Measurements from ENCODE around the gene ERN1. TPM values are rescaled to one million over a fixed set of nuclear protein-coding genes. Genes with fewer than 3 reads are reported as not detected.

Gene ERN1
- total RNA-seq, 1 donor from 2014 or later = 16.7 TPM

GRCh38 chr17:64120159-64120810 lies 9.7 kb downstream of the ERN1 start:
- H3K27ac Mint-ChIP-seq (ENCODE audit: unreplicated experiment) = no peak overlapping the region
- no peaks in the 10 kb centered on the region for H3K9me3 Mint-ChIP-seq (ENCODE audit: unreplicated experiment)
- no peak for DNase-seq (ENCODE audit: low spot score)
- no peaks in the 10 kb centered on the region for H3K36me3 Mint-ChIP-seq (ENCODE audit: low read depth, unreplicated experiment)
- TF ChIP-seq CTCF (IDR thresholded peaks at IDR 0.05; ENCODE audit: unreplicated experiment) = no peak
- peaks cover 10% of the 10 kb centered on the region for H3K4me1 Mint-ChIP-seq (ENCODE audit: unreplicated experiment)
- no peaks in the 10 kb centered on the region for H3K27me3 Mint-ChIP-seq (ENCODE audit: unreplicated experiment)
- H3K4me3 Mint-ChIP-seq (ENCODE audit: unreplicated experiment) = no peak overlapping the region

DNA sequence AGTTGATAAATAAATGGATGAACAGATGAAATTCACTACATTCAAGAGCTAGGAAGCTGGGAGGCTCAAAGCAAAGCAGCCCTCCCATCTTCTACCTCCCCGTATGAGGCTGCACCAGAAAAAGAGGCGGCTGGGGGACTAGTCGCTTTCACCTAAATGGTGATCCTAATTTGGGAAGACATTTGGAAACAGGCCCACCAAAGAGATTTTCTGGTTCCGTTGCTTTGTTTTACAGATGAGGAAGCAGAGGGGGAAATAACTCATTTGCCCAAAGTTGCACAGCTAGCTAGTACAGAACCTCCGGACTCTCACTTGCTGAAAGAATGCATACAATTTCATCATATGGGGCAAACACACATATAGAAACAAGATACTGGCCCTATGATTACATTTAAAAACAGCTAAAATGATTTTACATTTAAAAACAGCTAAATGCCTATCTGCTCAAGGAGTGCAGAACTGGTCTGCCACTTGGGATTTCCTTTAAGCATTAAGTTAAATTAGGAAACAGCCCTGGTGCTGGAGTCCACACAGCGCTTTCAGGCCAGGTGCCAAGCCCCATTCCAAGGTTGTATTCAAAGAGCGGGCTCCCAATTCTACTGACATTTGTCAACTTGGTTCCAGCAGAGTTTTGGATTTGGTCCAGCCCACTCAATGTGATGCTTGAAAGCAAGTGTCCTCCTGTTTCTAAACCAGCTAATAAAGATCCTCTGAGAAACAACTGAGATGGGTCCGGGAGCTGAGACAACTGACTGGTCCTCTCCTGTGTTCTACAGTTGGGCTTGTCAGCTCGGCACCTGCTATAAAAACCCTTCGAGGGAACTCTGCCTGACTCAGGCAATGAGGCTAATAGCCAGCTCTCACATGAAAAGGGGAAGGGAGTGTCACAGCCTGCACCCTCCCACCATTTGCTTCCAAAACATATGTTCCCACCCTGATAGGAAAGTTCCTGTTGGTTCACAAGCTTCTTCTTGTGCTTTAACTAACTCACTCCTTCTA lies 11.7 kb downstream of the ERN1 start:
- H3K27me3 Mint-ChIP-seq (ENCODE audit: unreplicated experiment) = no peaks in the 10 kb centered on the region
- TF ChIP-seq CTCF (IDR thresholded peaks at IDR 0.05; ENCODE audit: unreplicated experiment) = no peak
- peaks cover 21% of the 10 kb centered on the region for H3K4me1 Mint-ChIP-seq (ENCODE audit: unreplicated experiment)
- H3K9me3 Mint-ChIP-seq (ENCODE audit: unreplicated experiment) = no peaks in the 10 kb centered on the region
- no peaks in the 10 kb centered on the region for H3K36me3 Mint-ChIP-seq (ENCODE audit: low read depth, unreplicated experiment)
- no peak overlapping the region for H3K27ac Mint-ChIP-seq (ENCODE audit: unreplicated experiment)
- no peak overlapping the region for H3K4me3 Mint-ChIP-seq (ENCODE audit: unreplicated experiment)
- no peak for DNase-seq (ENCODE audit: low spot score)

GRCh38 chr17:64115822-64116534 lies 14.0 kb downstream of the ERN1 start:
- H3K27ac Mint-ChIP-seq (ENCODE audit: unreplicated experiment) = no peak overlapping the region
- DNase-seq (ENCODE audit: low spot score) = no peak
- peaks cover 26% of the 10 kb centered on the region for H3K4me1 Mint-ChIP-seq (ENCODE audit: unreplicated experiment)
- H3K4me3 Mint-ChIP-seq (ENCODE audit: unreplicated experiment) = no peak overlapping the region
- H3K27me3 Mint-ChIP-seq (ENCODE audit: unreplicated experiment) = no peaks in the 10 kb centered on the region
- TF ChIP-seq CTCF (IDR thresholded peaks at IDR 0.05; ENCODE audit: unreplicated experiment) = no peak
- H3K9me3 Mint-ChIP-seq (ENCODE audit: unreplicated experiment) = no peaks in the 10 kb centered on the region
- H3K36me3 Mint-ChIP-seq (ENCODE audit: low read depth, unreplicated experiment) = no peaks in the 10 kb centered on the region

DNA sequence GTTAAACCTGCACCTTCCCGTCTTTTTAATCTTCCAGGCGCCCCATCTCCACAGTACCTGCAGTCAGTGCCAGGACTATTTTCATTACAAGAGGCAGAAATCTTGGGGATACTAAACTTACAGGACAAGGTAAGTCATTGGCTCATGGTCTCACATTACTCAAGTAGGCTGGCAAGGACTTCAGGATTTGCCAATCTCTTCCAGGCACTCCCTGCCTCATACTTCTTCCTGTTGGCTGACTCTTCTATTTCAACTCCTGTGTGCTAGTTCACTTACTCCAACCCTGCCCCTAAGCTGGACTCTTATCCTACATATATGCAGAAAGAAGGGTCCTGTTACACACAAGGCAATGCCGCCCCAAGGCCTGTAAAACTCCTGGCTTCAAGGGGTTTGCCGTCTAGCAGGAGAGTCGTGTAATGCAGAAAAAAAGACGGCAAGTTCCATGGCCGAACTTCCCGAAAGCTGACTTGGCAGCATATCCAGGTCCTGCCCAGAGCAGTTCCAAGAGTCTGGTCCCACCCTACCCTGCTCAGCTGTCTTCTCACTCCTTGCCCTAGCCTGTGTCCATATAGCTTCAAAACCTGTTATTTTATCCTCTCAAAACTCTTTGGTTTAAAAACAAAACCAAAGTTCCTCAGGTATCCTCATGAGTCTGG lies 14.8 kb downstream of the ERN1 start:
- no peaks in the 10 kb centered on the region for H3K9me3 Mint-ChIP-seq (ENCODE audit: unreplicated experiment)
- DNase-seq (ENCODE audit: low spot score) = no peak
- no peak overlapping the region for H3K27ac Mint-ChIP-seq (ENCODE audit: unreplicated experiment)
- no peak overlapping the region for H3K4me3 Mint-ChIP-seq (ENCODE audit: unreplicated experiment)
- no peaks in the 10 kb centered on the region for H3K36me3 Mint-ChIP-seq (ENCODE audit: low read depth, unreplicated experiment)
- peaks cover 2% of the 10 kb centered on the region for H3K27me3 Mint-ChIP-seq (ENCODE audit: unreplicated experiment)
- no peak for TF ChIP-seq CTCF (IDR thresholded peaks at IDR 0.05; ENCODE audit: unreplicated experiment)
- H3K4me1 Mint-ChIP-seq (ENCODE audit: unreplicated experiment) = peaks cover 27% of the 10 kb centered on the region

All from endothelial cell (in vitro differentiated cells).